ENCODE data around the gene PIBF1.

DNA sequence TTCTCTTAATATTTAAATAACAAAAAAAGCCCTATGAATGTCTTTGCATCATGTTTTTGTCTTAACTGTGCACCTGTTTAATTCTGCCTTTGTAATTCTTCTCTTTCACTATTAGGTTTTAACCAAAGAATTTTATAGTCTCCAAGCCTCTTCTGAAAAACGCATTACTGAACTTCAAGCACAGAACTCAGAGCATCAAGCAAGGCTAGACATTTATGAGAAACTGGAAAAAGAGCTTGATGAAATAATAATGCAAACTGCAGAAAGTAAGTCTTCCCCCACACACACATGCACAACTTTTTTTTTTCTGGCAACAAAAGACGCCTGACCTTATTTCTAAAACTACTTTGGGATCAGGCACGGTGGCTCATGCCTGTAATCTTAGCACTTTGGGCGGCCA is 126.5 kb downstream of the PIBF1 start:
- TF ChIP-seq, protein P1, sequence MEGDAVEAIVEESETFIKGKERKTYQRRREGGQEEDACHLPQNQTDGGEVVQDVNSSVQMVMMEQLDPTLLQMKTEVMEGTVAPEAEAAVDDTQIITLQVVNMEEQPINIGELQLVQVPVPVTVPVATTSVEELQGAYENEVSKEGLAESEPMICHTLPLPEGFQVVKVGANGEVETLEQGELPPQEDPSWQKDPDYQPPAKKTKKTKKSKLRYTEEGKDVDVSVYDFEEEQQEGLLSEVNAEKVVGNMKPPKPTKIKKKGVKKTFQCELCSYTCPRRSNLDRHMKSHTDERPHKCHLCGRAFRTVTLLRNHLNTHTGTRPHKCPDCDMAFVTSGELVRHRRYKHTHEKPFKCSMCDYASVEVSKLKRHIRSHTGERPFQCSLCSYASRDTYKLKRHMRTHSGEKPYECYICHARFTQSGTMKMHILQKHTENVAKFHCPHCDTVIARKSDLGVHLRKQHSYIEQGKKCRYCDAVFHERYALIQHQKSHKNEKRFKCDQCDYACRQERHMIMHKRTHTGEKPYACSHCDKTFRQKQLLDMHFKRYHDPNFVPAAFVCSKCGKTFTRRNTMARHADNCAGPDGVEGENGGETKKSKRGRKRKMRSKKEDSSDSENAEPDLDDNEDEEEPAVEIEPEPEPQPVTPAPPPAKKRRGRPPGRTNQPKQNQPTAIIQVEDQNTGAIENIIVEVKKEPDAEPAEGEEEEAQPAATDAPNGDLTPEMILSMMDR (IDR thresholded peaks at IDR 0.05): no peak
- no peak for TF ChIP-seq ZFX (IDR thresholded peaks at IDR 0.05; ENCODE audit: borderline replicate concordance)
